Activated naive CD8-positive, alpha-beta T cell treated with anti-CD3 and anti-CD28 coated beads, Interleukin-2, amount 10 ng/mL, durations not matched to agents 7 days and 5 days (primary cell): ENCODE results near the gene PPP1R1B. TPM values are rescaled to one million over a fixed set of nuclear protein-coding genes. Genes with fewer than 3 reads are reported as not detected.
A peak's percentile ranks its signal among the peaks of the same experiment; 100 is the strongest.

Experiments used
- ATAC-seq: fragments of 150-1000 bp; cut with Tn5 transposase; one replicate; pipeline ENCODE4 v1.10.0; 2021; ENCODE audit warnings: low read depth, moderate library complexity
- POLR2A ChIA-PET: fragments of 350-600 bp; sonication (Branson Sonifier 250); formaldehyde crosslinking; loops from one replicate; lab custom pipeline; 2021; ENCODE audit warnings: antibody characterized with exemption; lab: Charles Lee
- DNase-seq: peaks from one replicate; pipeline ENCODE4 v3.0.0; 2021
- H3K27ac Mint-ChIP-seq: one replicate; pipeline ENCODE4 v1.8.0; 2022; ENCODE audit warnings: mild to moderate bottlenecking, mixed read lengths
- H3K27me3 Mint-ChIP-seq: one replicate; pipeline ENCODE4 v1.8.0; 2022; ENCODE audit warnings: mild to moderate bottlenecking, moderate library complexity, mixed read lengths
- H3K36me3 Mint-ChIP-seq: one replicate; pipeline ENCODE4 v1.8.0; 2021; ENCODE audit warnings: mild to moderate bottlenecking, mixed read lengths
- H3K4me1 Mint-ChIP-seq: one replicate; pipeline ENCODE4 v1.8.0; 2021; ENCODE audit warnings: mixed read lengths
- H3K4me3 Mint-ChIP-seq: one replicate; pipeline ENCODE4 v1.8.0; 2022; ENCODE audit warnings: mild to moderate bottlenecking, moderate library complexity, mixed read lengths
- H3K9me3 Mint-ChIP-seq: one replicate; pipeline ENCODE4 v1.8.0; 2021; ENCODE audit warnings: mixed read lengths
- total RNA-seq, 2 experiments: library from RNA; stranded (reverse); gene quantifications; one replicate each; pipeline ENCODE4 v1.2.3, GENCODE V29; 2021

Gene PPP1R1B
- total RNA-seq, 2 experiments from 2014 or later: not detected

DNA sequence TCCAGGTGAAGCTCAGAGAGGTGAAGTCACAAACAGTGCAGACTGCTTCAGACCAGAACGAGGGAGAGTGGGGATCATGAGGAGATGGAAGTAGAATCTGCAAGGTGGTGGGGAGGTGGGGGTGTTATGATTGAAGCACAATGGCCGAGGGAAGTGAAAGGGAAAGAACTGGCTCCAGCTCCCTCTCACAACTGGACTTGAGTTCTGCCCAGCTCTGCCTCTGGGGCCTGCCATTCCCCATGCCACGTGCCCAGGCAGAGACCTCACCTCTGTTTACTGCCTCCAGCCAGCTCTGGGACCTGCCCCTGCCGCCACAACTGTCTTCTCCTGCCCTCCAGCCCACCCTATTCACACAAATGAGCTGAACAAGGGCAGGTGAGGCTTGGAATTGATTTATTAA lies 44.0 kb downstream of the PPP1R1B start:
- POLR2A ChIA-PET: interaction anchor here (0.9 to 1.5 kb wide), 2 partner anchors 17 to 82 kb away, joined by 3 read pairs; no protein-coding TSS in a partner anchor
- Mint-ChIP-seq H3K4me3 (no peak overlapping the region), H3K4me1 (peaks cover 12% of the 10 kb centered on the region), H3K27ac (no peak overlapping the region), H3K27me3 (peaks cover 24% of the 10 kb centered on the region), H3K9me3 (no peaks in the 10 kb centered on the region), H3K36me3 (no peaks in the 10 kb centered on the region)
- ATAC-seq (no peak), DNase-seq (no peak)

DNA sequence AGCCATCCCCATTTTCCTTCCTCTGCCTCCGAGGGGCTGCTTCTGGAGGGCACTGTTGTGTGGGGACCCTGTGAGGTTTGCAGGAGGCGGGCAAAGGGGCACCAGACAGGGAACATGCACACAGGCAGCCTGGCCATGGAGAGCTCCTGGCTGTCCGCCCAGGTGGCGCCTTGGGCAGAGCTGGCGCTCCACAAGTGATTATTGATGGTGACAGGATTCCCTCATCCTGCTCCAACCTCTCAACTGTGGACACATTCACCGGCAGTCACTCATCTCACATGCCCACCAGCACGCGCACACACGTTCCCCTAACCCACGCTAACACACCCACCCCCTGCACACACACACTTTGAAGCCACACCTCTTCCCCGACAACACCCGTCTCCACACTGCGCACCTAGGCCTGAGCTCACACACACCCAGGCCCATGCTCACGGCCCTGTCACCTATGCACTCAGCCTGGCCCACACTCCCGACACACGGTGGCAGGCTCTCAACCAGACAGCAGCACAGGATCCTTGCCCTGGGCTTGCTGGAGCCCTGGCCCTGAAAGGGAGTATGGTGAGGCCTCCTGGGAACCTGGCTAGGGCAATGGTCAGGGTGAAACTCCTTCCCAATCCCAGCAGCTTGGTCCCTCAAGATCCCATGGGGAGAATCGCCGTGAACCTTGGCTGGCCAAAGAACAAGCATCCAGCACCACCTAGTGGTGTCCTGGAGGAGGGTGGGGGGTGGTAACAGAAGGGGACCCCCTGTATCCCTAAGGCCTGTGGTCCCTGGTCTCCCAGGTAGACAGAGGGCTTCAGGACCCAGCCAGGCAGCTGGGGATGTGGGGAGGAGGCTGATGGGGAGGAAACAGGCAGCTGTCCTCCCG lies 45.1 kb downstream of the PPP1R1B start:
- Mint-ChIP-seq H3K9me3 (no peaks in the 10 kb centered on the region), H3K27me3 (peaks cover 20% of the 10 kb centered on the region), H3K4me3 (no peak overlapping the region), H3K4me1 (peaks cover 22% of the 10 kb centered on the region), H3K27ac (peak overlapping the region; percentile 62), H3K36me3 (no peaks in the 10 kb centered on the region)
- no peak for ATAC-seq
- no peak for DNase-seq
- POLR2A ChIA-PET: interaction anchor here (1.0 to 1.5 kb wide), 2 partner anchors 58 to 81 kb away, joined by 3 to 4 read pairs; partner anchors contain the start of gene MIEN1

DNA sequence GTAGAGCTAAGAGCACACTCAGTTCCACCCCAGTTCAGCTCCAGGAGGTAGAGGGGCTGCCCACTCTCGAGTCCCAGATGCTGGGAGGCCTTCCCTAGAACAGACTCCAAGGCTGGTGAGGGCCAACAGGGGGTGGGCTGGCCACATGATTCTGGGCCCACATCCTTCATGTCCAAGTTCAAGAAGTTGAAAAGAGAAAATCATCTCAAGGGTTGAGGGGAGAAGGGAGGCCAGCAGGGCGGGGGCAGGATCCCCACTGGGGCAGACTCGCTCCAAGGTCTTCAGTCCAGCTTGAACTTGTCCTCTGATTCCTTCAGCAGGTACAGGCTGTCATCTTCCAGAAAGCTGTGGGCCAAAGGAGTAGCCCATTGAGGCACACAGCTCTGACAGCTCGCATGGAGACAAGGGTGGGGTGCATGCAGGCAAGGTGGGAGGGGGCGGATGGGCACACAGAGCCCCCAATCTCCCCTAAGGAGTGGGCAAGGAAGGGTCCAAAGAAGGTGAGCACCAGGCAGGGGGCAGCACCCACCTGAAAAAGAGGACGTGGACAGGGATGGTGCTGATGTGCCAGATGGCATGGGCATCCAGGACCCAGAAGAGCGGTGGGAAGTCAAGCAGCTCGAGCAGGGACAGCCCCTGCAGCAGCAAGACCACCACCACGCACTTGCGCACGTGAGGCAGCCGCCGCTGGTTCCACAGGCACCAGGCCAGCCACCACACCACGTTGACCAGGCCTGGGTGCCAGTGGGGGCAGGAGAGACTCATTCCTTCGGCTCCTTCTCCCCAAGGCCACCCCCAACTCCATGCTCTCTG lies 46.0 kb downstream of the PPP1R1B start:
- Mint-ChIP-seq H3K4me1 (peaks cover 29% of the 10 kb centered on the region), H3K4me3 (no peak overlapping the region), H3K9me3 (no peaks in the 10 kb centered on the region), H3K27me3 (peaks cover 17% of the 10 kb centered on the region), H3K27ac (peak overlapping the region; percentile 25), H3K36me3 (no peaks in the 10 kb centered on the region)
- ATAC-seq (no peak), DNase-seq (no peak)
- POLR2A ChIA-PET: interaction anchor here (0.6 to 1.0 kb wide), 2 partner anchors 57 to 239 kb away, joined by 3 to 4 read pairs; partner anchors contain the start of gene MIEN1

DNA sequence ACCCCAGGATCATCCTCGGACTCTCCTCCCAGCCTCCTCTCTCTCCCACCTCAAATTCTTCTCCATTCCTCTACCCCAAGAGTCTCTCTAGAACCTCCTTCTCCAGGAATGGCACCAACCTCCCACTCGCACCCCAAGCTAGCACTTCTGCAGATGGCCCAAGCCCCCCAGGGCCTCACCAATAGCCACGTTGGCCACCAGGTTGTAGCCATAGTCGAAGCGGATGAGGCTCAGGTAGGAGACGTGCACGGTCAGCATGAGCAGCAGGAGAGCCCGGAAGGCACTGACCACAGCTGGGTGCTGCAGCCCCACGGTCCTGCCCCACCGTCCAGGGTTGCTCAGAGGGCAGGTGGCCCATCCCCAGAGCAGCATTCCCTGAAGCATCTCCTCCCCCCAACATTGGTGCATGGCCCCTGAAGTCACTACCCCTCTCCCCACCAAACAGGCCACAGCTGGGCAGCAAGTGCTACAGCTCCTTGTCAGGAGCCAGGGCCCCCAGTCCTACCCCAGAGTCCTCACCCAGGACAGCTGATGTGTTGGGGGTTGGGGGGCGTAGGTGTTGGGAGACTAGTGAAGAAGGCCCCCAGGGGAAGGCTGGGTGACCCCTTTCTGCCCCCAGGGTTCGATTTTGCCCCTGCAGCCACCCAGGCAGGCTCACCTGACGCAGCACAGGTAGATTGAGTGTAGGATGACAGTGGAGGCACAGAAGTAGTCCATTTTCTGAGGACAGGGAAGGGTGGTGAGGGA lies 46.8 kb downstream of the PPP1R1B start:
- H3K4me1 Mint-ChIP-seq: peaks cover 32% of the 10 kb centered on the region
- no peak for ATAC-seq
- H3K36me3 Mint-ChIP-seq: no peaks in the 10 kb centered on the region
- H3K27me3 Mint-ChIP-seq: peaks cover 11% of the 10 kb centered on the region
- H3K9me3 Mint-ChIP-seq: no peaks in the 10 kb centered on the region
- H3K4me3 Mint-ChIP-seq: no peak overlapping the region
- peak overlapping the region; percentile 25 for H3K27ac Mint-ChIP-seq
- POLR2A ChIA-PET: interaction anchor here (0.6 to 6.7 kb wide), 2 partner anchors 15 to 238 kb away, joined by 3 to 46 read pairs; partner anchors contain the start of gene PGAP3
- DNase-seq: no peak

DNA sequence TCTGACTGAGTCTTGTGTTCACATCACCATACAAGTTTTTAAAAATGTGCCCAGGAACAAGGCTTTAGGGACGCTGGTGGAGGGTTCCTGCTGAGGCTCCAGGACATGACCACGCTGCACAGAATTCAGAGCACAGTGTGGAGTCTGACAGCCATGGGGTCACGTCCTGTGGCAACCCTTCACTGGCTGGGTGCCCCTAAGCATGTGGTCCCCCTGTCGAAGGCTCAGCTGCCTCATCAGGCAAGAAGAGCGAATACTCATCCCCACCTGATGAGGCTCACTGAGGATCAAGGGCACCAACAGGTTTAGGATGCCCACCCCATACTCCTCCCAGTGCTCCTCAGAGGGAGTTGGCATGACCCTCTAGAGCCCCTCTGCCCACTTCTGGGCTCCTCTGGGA lies 47.4 kb downstream of the PPP1R1B start:
- H3K27ac Mint-ChIP-seq: no peak overlapping the region
- H3K9me3 Mint-ChIP-seq: no peaks in the 10 kb centered on the region
- H3K27me3 Mint-ChIP-seq: peaks cover 8% of the 10 kb centered on the region
- POLR2A ChIA-PET: interaction anchor here (2.0 to 6.7 kb wide), 2 partner anchors 14 to 56 kb away, joined by 7 to 46 read pairs; partner anchors contain the start of genes MIEN1 and PGAP3
- no peak for DNase-seq
- H3K36me3 Mint-ChIP-seq: no peaks in the 10 kb centered on the region
- H3K4me1 Mint-ChIP-seq: peaks cover 33% of the 10 kb centered on the region
- ATAC-seq: no peak
- H3K4me3 Mint-ChIP-seq: no peak overlapping the region

DNA sequence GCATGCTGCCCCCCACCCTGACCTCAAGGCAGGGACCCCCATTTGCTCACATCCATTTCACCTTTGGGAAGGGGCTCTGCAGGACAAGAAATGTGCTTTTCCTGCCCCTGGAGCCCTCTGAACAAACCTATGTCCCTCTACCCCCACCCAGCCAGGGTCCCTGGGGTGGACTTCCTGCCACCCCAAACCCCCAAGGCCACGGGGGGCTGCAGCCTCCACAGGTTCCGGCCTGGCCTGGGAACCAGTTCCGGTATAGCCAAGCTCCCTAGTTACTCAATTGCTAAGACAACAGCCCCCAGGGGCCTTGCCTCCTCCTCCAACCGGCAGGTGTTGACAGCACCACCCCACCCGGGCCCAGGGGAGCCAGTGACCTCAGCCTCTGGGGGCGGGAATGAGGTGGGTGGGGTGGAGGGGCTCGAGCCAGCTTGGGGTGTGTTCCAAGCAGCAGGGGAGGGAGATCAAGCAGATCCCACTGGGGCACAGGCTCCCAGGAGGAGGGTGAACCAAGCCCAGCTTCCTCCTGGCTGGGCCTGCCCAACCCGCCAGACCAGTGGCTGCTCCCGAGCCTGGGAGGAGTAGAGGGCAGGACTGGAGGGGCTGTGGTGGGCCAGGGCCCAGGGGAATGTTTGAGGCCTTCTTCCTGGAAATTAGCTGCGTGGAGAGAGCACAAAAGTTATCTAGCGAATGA lies 48.1 kb downstream of the PPP1R1B start:
- H3K36me3 Mint-ChIP-seq: no peaks in the 10 kb centered on the region
- no peaks in the 10 kb centered on the region for H3K9me3 Mint-ChIP-seq
- peaks cover 38% of the 10 kb centered on the region for H3K4me1 Mint-ChIP-seq
- H3K27me3 Mint-ChIP-seq: peaks cover 7% of the 10 kb centered on the region
- DNase-seq (no peak), ATAC-seq (no peak)
- H3K4me3 Mint-ChIP-seq: no peak overlapping the region
- peak overlapping the region; percentile 76 for H3K27ac Mint-ChIP-seq
- POLR2A ChIA-PET: interaction anchor here (2.0 to 6.7 kb wide), 2 partner anchors 13 to 55 kb away, joined by 7 to 46 read pairs; partner anchors contain the start of genes MIEN1 and PGAP3

DNA sequence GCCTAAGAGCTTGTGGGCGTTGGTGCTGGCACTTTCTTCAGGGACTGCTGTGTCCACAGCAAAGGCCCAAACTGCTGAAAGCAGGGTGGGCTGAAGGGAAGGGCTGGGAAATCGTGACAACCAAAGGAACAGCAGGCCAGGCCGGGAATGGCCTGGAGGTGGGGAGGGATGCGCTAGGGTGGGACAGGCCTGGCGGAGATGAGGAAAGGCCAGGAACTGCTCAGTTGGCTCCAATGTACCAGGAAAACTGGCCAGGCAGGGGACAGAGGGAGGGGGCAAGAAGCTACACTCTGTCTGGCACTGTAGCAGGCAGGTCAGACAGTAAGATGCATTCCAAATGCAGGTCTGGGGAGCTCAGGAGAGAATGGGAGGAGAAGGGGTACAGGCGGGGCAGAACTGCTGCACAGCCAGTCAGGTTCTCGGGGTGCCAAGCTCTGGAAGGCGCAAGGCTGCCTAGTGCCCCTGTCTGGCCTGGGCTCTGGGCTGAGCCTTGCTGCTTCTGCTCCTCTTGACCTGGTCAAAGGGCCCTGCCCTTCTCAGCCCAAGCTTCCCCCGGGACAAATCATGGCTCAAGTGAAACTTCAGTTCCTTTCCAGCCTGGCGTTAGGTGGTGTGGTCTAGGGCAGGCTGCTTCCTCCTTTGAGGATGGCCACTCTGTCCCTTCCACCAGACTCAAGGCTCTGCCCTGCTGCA lies 48.8 kb downstream of the PPP1R1B start:
- Mint-ChIP-seq H3K4me1 (peaks cover 45% of the 10 kb centered on the region), H3K27me3 (peaks cover 7% of the 10 kb centered on the region), H3K27ac (peak overlapping the region; percentile 81), H3K9me3 (no peaks in the 10 kb centered on the region), H3K4me3 (no peak overlapping the region), H3K36me3 (no peaks in the 10 kb centered on the region)
- ATAC-seq (no peak), DNase-seq (no peak)
- POLR2A ChIA-PET: interaction anchor here (1.0 to 6.7 kb wide), 3 partner anchors 9 to 55 kb away, joined by 3 to 46 read pairs (median 7); partner anchors contain the start of genes MIEN1 and PGAP3

DNA sequence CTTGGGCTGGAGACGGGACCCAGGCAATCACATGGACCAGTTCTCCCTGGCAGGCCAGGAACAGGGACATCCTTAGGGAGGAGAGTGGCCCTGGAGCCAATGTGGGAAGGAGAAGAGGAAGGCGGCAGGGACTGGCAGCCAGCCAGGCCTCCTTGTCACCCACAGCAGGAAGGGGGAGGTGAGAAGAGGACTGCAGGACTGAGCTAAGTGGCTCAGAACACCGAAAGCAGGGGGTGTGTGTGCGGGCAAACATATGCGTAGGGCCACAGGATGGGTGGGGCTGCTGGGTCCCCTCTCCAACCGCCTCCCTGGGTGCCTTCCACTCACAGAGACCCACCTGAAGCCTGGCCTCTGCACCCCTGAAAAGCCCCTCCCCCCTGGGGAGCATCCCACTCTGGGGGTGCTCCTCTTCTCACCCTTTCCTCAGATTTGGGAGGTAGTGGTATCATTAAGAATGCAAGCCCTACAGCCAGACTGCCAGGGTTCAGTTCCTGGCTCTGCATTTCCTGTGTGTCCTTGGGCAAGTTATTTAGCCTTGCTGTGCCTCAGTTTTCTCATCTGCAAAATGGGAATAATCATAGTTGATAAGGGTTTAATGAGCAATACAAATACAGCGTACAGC lies 49.6 kb downstream of the PPP1R1B start:
- Mint-ChIP-seq H3K9me3 (no peaks in the 10 kb centered on the region), H3K4me1 (peaks cover 46% of the 10 kb centered on the region), H3K27ac (peak overlapping the region; percentile 81), H3K36me3 (no peaks in the 10 kb centered on the region), H3K27me3 (peaks cover 3% of the 10 kb centered on the region), H3K4me3 (no peak overlapping the region)
- peak; percentile 67 for DNase-seq
- POLR2A ChIA-PET: interaction anchor here (0.8 to 6.7 kb wide), 4 partner anchors 9 to 54 kb away, joined by 3 to 46 read pairs (median 5); partner anchors contain the start of genes MIEN1 and PGAP3
- peak; percentile 85 for ATAC-seq

DNA sequence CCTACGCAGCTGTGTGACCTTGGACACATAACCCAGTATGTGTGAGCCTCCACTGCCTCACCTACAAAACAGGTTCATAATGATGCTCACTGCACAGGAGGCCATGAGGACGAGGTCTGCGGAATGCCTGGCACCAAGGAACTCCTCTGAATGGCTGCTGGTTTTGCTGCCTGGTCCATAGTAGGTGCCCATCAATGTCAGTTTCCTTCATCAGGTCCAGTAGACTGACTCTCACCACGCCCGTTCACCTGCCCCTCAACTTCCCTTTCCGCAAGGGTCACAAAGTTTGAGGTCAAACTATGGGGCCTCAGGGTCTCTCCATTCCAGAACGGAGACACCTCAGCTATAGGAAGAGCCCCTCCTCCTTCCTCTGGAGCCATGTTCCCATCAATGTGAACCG lies 50.3 kb downstream of the PPP1R1B start:
- ATAC-seq: no peak
- no peak overlapping the region for H3K4me3 Mint-ChIP-seq
- H3K4me1 Mint-ChIP-seq: peaks cover 44% of the 10 kb centered on the region
- no peaks in the 10 kb centered on the region for H3K36me3 Mint-ChIP-seq
- H3K27me3 Mint-ChIP-seq: peaks cover under 1% of the 10 kb centered on the region
- DNase-seq: no peak
- no peaks in the 10 kb centered on the region for H3K9me3 Mint-ChIP-seq
- POLR2A ChIA-PET: interaction anchor here (6.7 kb wide), 1 partner anchor 11 kb away, joined by 46 read pairs; the partner anchor contains the start of gene PGAP3
- peak overlapping the region; percentile 25 for H3K27ac Mint-ChIP-seq

DNA sequence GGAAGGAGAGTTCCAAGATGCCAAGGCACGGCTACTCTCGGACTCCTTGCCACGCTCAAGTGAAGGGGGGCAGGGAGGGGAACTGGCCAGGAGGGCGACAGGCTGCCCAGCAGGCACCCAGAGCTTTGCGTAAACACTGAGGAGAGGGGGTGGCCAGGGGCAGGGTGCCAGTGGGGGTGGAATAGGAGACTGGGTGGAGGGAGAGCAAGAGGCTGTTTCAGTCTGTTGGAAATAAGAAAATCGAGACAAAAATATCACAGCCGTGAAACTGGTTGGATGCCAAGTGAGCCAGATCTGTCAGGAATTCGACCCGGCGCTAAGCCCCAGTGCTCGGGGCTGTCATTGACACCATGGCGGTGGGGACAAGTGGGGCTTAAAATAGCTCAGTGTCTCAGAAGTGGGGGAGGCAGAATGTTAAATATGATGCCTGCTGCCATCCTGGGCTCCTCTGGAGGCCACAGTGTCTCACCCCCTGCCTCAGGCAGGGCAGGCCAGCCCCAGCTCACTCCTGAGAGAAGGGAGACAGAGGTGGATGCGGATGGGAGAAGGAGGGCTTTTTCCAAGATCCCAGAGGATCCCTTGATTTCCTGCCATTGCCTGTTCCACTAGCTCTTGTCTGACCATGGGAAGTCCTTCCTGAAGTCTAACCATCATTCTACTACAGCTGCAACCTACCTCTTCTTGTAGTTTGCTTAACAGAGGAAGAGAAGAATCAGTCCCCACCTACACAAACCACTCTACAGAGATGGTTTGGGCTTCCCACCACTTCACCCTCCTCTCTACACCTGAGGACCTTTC lies 51.0 kb downstream of the PPP1R1B start:
- POLR2A ChIA-PET: interaction anchor here (6.7 kb wide), 1 partner anchor 11 kb away, joined by 46 read pairs; the partner anchor contains the start of gene PGAP3
- peaks cover 43% of the 10 kb centered on the region for H3K4me1 Mint-ChIP-seq
- H3K9me3 Mint-ChIP-seq: no peaks in the 10 kb centered on the region
- H3K27ac Mint-ChIP-seq: peak overlapping the region; percentile 94
- ATAC-seq (no peak), DNase-seq (no peak)
- no peak overlapping the region for H3K4me3 Mint-ChIP-seq
- H3K36me3 Mint-ChIP-seq: no peaks in the 10 kb centered on the region
- no peaks in the 10 kb centered on the region for H3K27me3 Mint-ChIP-seq
